C4-2B (cell line): Measurements from ENCODE around the gene NMNAT2.

Source experiments
- CTCF ChIP-seq: fragments of 450-650 bp; conservative IDR thresholded peaks from 2 replicates; pipeline ENCODE4 v1.5.1; 2017; ENCODE audit warnings: mild to moderate bottlenecking
- ZFX ChIP-seq: fragments of 450-650 bp; IDR thresholded peaks from 2 replicates; pipeline ENCODE4 v1.6.1; 2017

GRCh38 chr1:183438060-183438459 is 19.9 kb upstream of the NMNAT2 start:
- no peak for TF ChIP-seq CTCF
- no peak for TF ChIP-seq ZFX
